ENCODE data around the gene FCER2.
"Not testable (repeated sequence)": the region's sequence is repeated elsewhere in the genome, so short reads cannot be mapped to it uniquely, and the experiment has no call there.

The FCER2 gene

GRCh38 chr19:7645656-7646425 is 56.1 kb downstream of the FCER2 start:
- DNase-seq (ENCODE audit: low read depth) = no peak

- no peak for DNase-seq (ENCODE audit: low read depth)
Measured at GRCh38 chr19:7645163-7645562, 56.8 kb downstream of the FCER2 start.

- no peak for DNase-seq (ENCODE audit: low read depth)
Measured at GRCh38 chr19:7644550-7644877, 57.4 kb downstream of the FCER2 start.

- DNase-seq (ENCODE audit: low read depth) = not testable (repeated sequence)
Measured at GRCh38 chr19:7643629-7644549, 58.0 kb downstream of the FCER2 start.

- DNase-seq (ENCODE audit: low read depth) = no peak
Measured at GRCh38 chr19:7643031-7643415, 58.9 kb downstream of the FCER2 start.

- DNase-seq (ENCODE audit: low read depth) = no peak
Measured at GRCh38 chr19:7642295-7643030, 59.5 kb downstream of the FCER2 start.

- DNase-seq (ENCODE audit: low read depth) = no peak
Measured at GRCh38 chr19:7641290-7642276, 60.3 kb downstream of the FCER2 start.

- no peak for DNase-seq (ENCODE audit: low read depth)
Measured at GRCh38 chr19:7640803-7641202, 61.1 kb downstream of the FCER2 start.

- no peak for DNase-seq (ENCODE audit: low read depth)
Measured at GRCh38 chr19:7639863-7640348, 62.0 kb downstream of the FCER2 start.

GRCh38 chr19:7638802-7639465 is 63.0 kb downstream of the FCER2 start:
- no peak for DNase-seq (ENCODE audit: low read depth)
